HCT116 (cell line): Measurements from ENCODE around the gene GARNL3. TPM values are rescaled to one million over a fixed set of nuclear protein-coding genes. Genes with fewer than 3 reads are reported as not detected.

Source experiments
- ATAC-seq: fragments of 200-7000 bp; cut with Tn5 transposase; 2 replicates; pipeline ENCODE4 v1.9.1; 2020; ENCODE audit warnings: mild to moderate bottlenecking, moderate library complexity
- BruUV-seq: library from RNA; stranded (reverse); fragments of 400-500 nt; replicated peaks from 2 replicates; lab custom pipeline; 2021; lab: Mats Ljungman, UMichigan
- CTCF ChIA-PET: fragments of 300-600 bp; sonication (Branson Sonifier 250); formaldehyde crosslinking; loops from one replicate; lab custom pipeline; 2021; ENCODE audit warnings: antibody characterized with exemption; lab: Charles Lee
- POLR2A ChIA-PET: fragments of 300-600, 350-600 bp; sonication (Branson Sonifier 250); formaldehyde crosslinking; loops from one replicate; lab custom pipeline; 2021; ENCODE audit warnings: antibody characterized with exemption; lab: Charles Lee
- RAD21 ChIA-PET, 2 experiments: fragments of 300-600 bp; sonication (Branson Sonifier 250); formaldehyde crosslinking; loops; one replicate each; lab custom pipeline; 2023; ENCODE audit warnings: low total read pairs in 2 of 2; ENCODE audit not compliant: uncharacterized antibody in 2 of 2, unreplicated experiment in 2 of 2, low non-redundant PET in 1 of 2; lab: Charles Lee
- DNase-seq: peaks from one replicate; pipeline ENCODE4 v3.0.0-alpha.2; 2010; ENCODE audit warnings: low read depth, low spot score
- H2AFZ ChIP-seq: fragments of 200-600 bp; shearing (Covaris generic), sonication (generic); 2 replicates; pipeline ENCODE4 v1.6.1; 2017; ENCODE audit warnings: low read depth, mixed run types, mixed read lengths, antibody characterized with exemption, low read length; ENCODE audit not compliant: poor library complexity, severe bottlenecking
- H3K27ac ChIP-seq: 2 replicates; pipeline ENCODE4 v1.5.1; 2012; ENCODE audit warnings: low read depth, low read length
- H3K27me3 ChIP-seq: fragments of 200-600 bp; sonication (generic); 2 replicates; pipeline ENCODE4 v1.6.1; 2016; ENCODE audit warnings: mixed run types, low read length, mixed read lengths; ENCODE audit not compliant: insufficient read depth
- H3K36me3 ChIP-seq, 2 experiments: fragments of 200-500 bp in 1 of 2; fragments of 200-600 bp in 1 of 2; sonication (Bioruptor generic) in 1 of 2; sonication (generic) in 1 of 2; 2 replicates each; pipeline versions ENCODE4 v1.5.1 to v1.6.1; 2014 to 2016; ENCODE audit warnings: low read length in 2 of 2, inconsistent platforms in 1 of 2, mixed read lengths in 1 of 2, mixed run types in 1 of 2; ENCODE audit not compliant: insufficient read depth in 2 of 2, control insufficient read depth in 1 of 2
- H3K4me1 ChIP-seq, 2 experiments: fragments of 200-600 bp in 1 of 2; sonication (generic) in 1 of 2; 2 replicates each; pipeline versions ENCODE4 v1.5.1 to v1.6.1; 2012 to 2017; ENCODE audit warnings: low read length in 2 of 2, inconsistent platforms in 1 of 2, mild to moderate bottlenecking in 1 of 2, mixed read lengths in 1 of 2, mixed run types in 1 of 2, moderate library complexity in 1 of 2; ENCODE audit not compliant: insufficient read depth in 2 of 2, control insufficient read depth in 1 of 2
- H3K4me2 ChIP-seq: fragments of 200-600 bp; sonication (generic); 2 replicates; pipeline ENCODE4 v1.6.1; 2017; ENCODE audit warnings: mixed run types, low read length, mixed read lengths
- H3K4me3 ChIP-seq, 2 experiments: fragments of 200-600 bp in 1 of 2; sonication (generic) in 1 of 2; replicated peaks in 1 of 2; 2 replicates each; pipeline ENCODE4 v1.5.1; 2011 to 2016; ENCODE audit warnings: low read length in 2 of 2, control low read depth in 1 of 2, low read depth in 1 of 2, mild to moderate bottlenecking in 1 of 2, mixed read lengths in 1 of 2, mixed run types in 1 of 2
- H3K79me2 ChIP-seq: fragments of 200-600 bp; sonication (generic); 2 replicates; pipeline ENCODE4 v1.6.1; 2017; ENCODE audit warnings: mild to moderate bottlenecking, mixed run types, low read length, moderate library complexity, mixed read lengths; ENCODE audit not compliant: insufficient read depth
- H3K9ac ChIP-seq: fragments of 200-600 bp; sonication (generic); 2 replicates; pipeline ENCODE4 v1.6.1; 2016; ENCODE audit warnings: low read length, mixed read lengths
- H3K9me2 ChIP-seq: fragments of 200-600 bp; sonication (generic), shearing (Covaris generic); 2 replicates; pipeline ENCODE4 v1.6.1; 2017; ENCODE audit warnings: mixed run types, mild to moderate bottlenecking, moderate library complexity; ENCODE audit not compliant: insufficient read depth
- H3K9me3 ChIP-seq, 2 experiments: fragments of 200-500 bp in 1 of 2; fragments of 200-600 bp in 1 of 2; sonication (Bioruptor generic) in 1 of 2; sonication (generic) in 1 of 2; 2 replicates each; pipeline ENCODE4 v1.6.1; 2014 to 2017; ENCODE audit warnings: low read length in 2 of 2, mixed read lengths in 2 of 2, inconsistent platforms in 1 of 2, low read depth in 1 of 2, mild to moderate bottlenecking in 1 of 2, mixed run types in 1 of 2, moderate library complexity in 1 of 2; ENCODE audit not compliant: control insufficient read depth in 1 of 2, insufficient read depth in 1 of 2
- H4K20me1 ChIP-seq: fragments of 200-600 bp; sonication (generic), shearing (Covaris generic); 2 replicates; pipeline ENCODE4 v1.6.1; 2017; ENCODE audit warnings: mixed run types, mild to moderate bottlenecking, moderate library complexity; ENCODE audit not compliant: insufficient read depth
- CEBPB ChIP-seq: IDR thresholded peaks from 2 replicates; pipeline ENCODE4 v1.6.1; 2012; ENCODE audit warnings: low read depth
- FOSL1 ChIP-seq: IDR thresholded peaks from 2 replicates; pipeline ENCODE4 v1.6.1; 2012; ENCODE audit warnings: low read depth
- YY1 ChIP-seq: IDR thresholded peaks from 2 replicates; pipeline ENCODE4 v1.6.1; 2011; ENCODE audit warnings: low read length, low read depth, moderate library complexity, mild to moderate bottlenecking; ENCODE audit not compliant: insufficient replicate concordance; ENCODE audit errors: extremely low read depth
- intact Hi-C: fragments of 100-400 bp; cut with micrococcal nuclease; formaldehyde crosslinking; loops from 2 replicates; pipeline ENCODE4 v1.10.0; 2022
- total RNA-seq: library from RNA; stranded (reverse); gene quantifications from one replicate; pipeline ENCODE4 v1.2.1, GENCODE V29; 2021; ENCODE audit not compliant: unreplicated experiment

The GARNL3 gene
- total RNA-seq, 1 experiment from 2014 or later: 8.8 TPM

- TF ChIP-seq FOSL1 (no peak), YY1 (no peak)
- TF ChIP-seq, all 23 proteins: peak for 0
- no peak for ATAC-seq
- intact Hi-C loops: no loop called here
- H3K9ac ChIP-seq: no peak overlapping the region
- no peak overlapping the region for H3K27ac ChIP-seq
- no peaks in the 10 kb centered on the region for H3K9me3 ChIP-seq
- BruUV-seq: no TSS peak
- no peaks in the 10 kb centered on the region for H4K20me1 ChIP-seq
- RAD21 ChIA-PET: no interaction called here
- H3K4me1 ChIP-seq: no peaks in the 10 kb centered on the region
- no peaks in the 10 kb centered on the region for H3K9me2 ChIP-seq
- no peak for DNase-seq
- H3K79me2 ChIP-seq: no peaks in the 10 kb centered on the region
- H3K27me3 ChIP-seq: no peaks in the 10 kb centered on the region
- H3K36me3 ChIP-seq: peaks cover 0 to 11% of the 10 kb centered on the region in 2 experiments; a peak in 1 of 4 replicates
- no peak overlapping the region for H3K4me2 ChIP-seq
- POLR2A ChIA-PET: no interaction called here
- H2AFZ ChIP-seq: no peak overlapping the region
- CTCF ChIA-PET: no interaction called here
- H3K4me3 ChIP-seq: no peak overlapping the region
Measured at GRCh38 chr9:127241354-127241753, 23.2 kb upstream of the GARNL3 start.

GRCh38 chr9:127244609-127245601 lies 19.7 kb upstream of the GARNL3 start:
- H3K9ac ChIP-seq: no peak overlapping the region
- H3K9me3 ChIP-seq: no peaks in the 10 kb centered on the region
- POLR2A ChIA-PET: no interaction called here
- no peaks in the 10 kb centered on the region for H3K27me3 ChIP-seq
- no peak overlapping the region for H3K27ac ChIP-seq
- CTCF ChIA-PET: no interaction called here
- BruUV-seq: no TSS peak
- intact Hi-C loops: no loop called here
- RAD21 ChIA-PET: no interaction called here
- H3K36me3 ChIP-seq: peaks cover 0 to 8% of the 10 kb centered on the region in 2 experiments; a peak in 1 of 4 replicates
- no peaks in the 10 kb centered on the region for H4K20me1 ChIP-seq
- ATAC-seq (peak; percentile 58), DNase-seq (no peak)
- no peaks in the 10 kb centered on the region for H3K4me1 ChIP-seq
- H3K79me2 ChIP-seq: no peaks in the 10 kb centered on the region
- H2AFZ ChIP-seq: no peak overlapping the region
- no peak overlapping the region for H3K4me2 ChIP-seq
- TF ChIP-seq CEBPB: no peak
- TF ChIP-seq, all 23 proteins: peak for 0
- Histone ChIP-seq H3K4me3 (no peak overlapping the region), H3K9me2 (no peaks in the 10 kb centered on the region)
